HG03439 (cell line): ENCODE measurements around the gene C16orf89.
A peak's percentile ranks its signal among the peaks of the same experiment; 100 is the strongest.
"Not testable (repeated sequence)": the region's sequence is repeated elsewhere in the genome, so short reads cannot be mapped to it uniquely, and the experiment has no call there.

ENCODE experiments used
- ATAC-seq: cut with Tn5 transposase; IDR thresholded peaks from one replicate; pipeline ENCODE4 v1.9.1; 2021; ENCODE audit warnings: mild to moderate bottlenecking, moderate library complexity; ENCODE audit not compliant: unreplicated experiment

The C16orf89 gene

GRCh38 chr16:5084802-5085201 is 19.0 kb upstream of the C16orf89 start:
- ATAC-seq = not testable (repeated sequence)

DNA sequence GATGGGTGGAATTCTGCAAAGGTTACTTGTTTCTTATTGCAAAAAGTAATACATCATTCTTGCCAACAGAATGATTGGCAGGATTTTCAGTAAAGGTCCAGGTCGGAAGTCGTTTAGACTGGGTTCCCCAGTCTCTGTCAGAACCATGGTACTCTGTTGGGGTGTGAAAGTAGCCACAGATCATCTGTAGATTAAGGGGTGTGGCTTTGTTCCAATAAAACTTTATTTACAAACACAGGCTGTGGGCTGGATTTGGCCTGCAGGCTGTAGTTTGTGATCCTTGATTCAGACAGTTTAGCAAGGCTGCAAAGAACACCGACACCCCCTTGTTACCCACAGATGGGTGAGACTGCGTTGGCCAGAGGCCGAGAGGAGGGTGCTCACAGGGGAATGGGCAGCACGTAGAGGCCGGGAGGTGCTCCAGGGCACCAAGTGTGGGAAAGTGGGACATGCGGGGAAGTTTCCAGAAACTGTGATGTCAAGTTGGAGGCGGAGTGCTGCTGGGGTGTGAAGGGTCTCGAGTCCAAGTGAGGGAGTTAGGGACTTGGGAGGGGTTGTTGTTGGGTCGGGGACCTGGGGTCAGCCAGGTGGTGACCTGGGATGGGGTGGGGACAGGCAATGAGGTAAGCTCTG is 18.5 kb upstream of the C16orf89 start:
- not testable (repeated sequence) for ATAC-seq

DNA sequence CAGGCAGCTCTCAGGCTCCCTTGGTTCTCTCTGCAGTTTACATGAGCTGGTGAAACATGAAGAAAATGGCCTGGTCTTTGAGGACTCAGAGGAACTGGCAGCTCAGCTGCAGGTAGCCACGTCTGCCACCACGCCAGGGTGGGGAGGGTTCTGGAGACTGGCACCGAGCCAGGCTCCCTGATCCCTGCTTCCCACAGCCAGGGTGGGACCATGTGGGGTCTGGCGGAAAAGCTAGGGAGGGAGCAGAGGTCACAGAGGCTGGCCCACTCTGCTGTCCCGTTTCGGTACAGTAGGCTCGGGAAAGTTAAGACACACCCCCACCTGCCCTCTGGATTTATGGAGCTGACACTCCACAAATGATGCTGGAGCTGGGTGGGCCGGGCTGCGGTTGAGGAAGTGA is 17.9 kb upstream of the C16orf89 start:
- ATAC-seq = not testable (repeated sequence)

GRCh38 chr16:5080996-5081395 is 15.2 kb upstream of the C16orf89 start:
- ATAC-seq = not testable (repeated sequence)

GRCh38 chr16:5080461-5080860 is 14.7 kb upstream of the C16orf89 start:
- ATAC-seq = not testable (repeated sequence)

- no peak for ATAC-seq
Observed at GRCh38 chr16:5078626-5079025, 12.9 kb upstream of the C16orf89 start.

GRCh38 chr16:5077304-5077703 is 11.5 kb upstream of the C16orf89 start:
- no peak for ATAC-seq

- no peak for ATAC-seq
Observed at GRCh38 chr16:5075637-5076036, 9.9 kb upstream of the C16orf89 start.

GRCh38 chr16:5073771-5074170 is 8.0 kb upstream of the C16orf89 start:
- ATAC-seq = not testable (repeated sequence)

DNA sequence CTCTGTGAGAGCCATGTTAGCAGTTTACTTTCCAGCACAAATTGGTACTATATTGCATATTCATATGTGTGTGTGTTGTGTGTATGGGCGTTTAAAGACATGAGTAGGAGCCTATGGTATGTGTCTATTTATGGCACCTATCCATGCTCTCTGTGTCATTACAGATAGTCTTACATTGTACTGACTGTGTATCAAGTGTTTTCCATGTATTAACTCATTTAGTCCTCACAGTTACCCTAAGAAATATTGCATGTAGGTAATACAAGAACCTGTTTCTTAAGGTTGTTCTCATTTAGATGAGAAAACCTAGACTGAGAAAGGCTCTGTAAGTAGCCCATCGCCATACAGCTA is 7.5 kb upstream of the C16orf89 start:
- ATAC-seq = no peak

DNA sequence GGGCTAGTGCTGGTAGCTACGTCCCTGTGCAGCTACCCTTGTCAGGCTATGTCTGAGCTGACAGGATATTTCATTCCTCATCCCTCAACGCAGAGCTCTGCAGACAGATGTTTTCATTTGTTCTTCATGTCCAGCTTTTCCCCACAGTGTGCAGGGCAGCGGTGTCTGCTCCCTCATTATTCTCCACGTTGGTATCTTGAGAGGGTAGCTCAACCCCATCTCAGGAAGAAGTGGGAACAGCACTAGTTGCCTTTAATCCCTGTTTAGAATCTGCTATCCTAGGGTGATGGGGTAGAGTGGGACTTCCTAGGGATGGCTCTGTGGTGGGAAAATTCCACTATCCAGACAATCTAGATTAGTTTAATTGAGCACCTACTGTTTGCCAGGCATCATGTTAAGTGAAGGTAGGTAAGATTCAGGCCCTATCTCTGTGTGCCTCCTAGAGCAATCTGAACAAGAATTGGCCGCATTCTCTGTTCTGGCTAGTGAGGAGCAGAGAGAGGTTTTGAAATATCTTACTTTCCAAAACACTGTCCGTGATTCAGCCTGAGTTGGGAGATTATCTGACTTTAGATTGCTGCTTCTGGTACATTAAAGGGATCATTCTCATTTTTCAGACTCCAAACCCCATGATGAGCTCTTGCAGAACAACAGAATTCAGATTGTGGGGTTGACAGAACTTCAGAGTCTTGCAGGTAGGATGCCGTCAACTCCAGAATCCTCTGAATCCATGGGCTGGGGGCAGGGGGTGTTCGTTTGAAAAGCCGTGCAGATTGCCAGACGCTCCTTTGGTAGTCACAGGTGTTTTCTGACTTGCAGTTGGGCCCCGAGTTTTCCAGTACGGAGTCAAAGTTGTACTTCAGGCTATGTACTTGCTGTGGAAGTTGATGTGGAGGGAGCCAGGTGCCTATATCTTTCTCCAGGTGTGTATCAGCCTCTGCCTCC is 6.8 kb upstream of the C16orf89 start:
- no peak for ATAC-seq

DNA sequence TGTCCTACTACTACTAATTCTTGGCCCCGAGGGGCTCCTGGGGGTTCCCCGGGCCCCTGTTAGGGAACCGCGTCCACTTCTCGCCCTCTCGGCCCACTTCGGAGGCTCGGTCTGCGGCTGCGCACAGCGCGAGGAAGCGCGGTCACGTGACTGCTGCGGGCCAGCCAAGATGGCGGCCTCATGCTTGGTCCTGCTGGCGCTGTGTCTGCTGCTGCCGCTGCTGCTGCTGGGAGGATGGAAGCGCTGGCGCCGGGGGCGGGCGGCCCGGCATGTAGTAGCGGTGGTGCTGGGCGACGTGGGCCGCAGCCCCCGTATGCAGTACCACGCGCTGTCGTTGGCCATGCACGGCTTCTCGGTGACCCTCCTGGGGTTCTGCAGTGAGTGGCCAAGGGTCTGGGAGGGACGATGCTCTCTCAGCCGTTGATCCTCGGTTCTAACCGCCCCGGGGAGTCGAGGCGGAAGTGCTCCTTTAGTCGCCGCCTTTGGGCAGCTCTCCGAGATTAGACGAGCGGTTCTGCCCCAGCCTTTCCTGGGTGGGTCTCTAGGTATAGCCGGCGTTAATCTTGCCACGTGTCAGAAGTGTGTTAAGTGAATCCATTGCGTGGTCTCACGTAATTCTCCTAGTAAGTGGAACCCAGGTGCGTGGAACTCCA is 6.1 kb upstream of the C16orf89 start, which contains the start of gene ALG1:
TSS of gene ALG1 (plus strand) at position 163 of the 653 bp plus-strand sequence. CDS start at position 170, 7 bp downstream.
- ATAC-seq = peak; percentile 91

DNA sequence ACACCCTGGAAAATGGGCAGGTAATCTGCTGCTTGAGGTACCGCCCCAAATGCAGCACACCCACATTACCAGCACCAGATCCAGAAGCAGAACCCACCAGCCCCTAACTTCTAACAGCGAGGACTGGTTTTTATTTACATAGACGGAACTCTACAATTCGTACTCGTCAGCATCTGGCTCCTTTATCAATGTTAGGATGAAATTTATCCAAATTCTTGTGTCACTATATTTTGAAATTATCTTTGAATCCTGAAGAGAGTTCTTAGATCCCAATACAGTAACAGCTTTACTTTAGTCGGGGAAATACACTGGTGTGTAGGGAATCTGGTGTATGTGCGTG is 5.6 kb upstream of the C16orf89 start:
- ATAC-seq = no peak

GRCh38 chr16:5070431-5071186 is 4.9 kb upstream of the C16orf89 start:
- ATAC-seq = no peak

GRCh38 chr16:5069854-5070253 is 4.1 kb upstream of the C16orf89 start:
- no peak for ATAC-seq

DNA sequence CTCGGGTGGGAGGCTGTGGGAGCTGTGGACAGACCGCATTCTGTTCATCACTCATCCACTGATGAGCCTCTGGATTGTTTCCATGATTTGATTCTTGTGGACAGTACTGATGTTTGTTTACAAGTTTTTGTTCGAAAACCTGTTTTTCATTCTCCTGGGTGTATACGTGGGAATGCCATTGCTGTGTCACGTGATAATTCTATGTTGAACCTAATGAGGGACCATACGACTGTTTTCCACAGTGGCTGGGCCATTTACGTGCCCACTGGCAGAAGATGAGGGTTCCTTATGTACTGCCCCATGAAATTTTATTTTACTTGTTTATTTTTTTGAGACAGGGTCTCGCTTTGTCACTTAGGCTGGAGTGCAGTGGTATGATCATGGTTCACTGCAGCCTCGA is 3.3 kb upstream of the C16orf89 start:
- no peak for ATAC-seq

DNA sequence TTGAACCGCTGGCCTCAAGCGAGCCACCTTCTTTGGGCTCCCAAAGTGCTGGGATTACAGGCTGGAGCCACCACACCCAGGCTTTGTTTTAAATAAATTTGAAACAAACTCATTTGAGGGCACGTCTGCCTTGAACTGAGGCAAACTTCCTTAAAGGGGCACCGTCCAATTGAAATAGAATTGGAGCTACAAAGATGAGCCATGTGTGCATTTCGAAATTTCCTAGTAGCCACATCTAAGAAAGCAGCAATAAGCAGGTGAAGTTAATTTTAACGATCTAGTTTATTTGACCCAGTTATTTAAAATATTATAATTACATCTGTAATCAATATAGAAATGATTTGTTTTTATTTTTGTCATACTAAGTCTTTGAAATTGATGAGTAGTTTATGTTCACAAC is 755 bp upstream of the C16orf89 start:
- ATAC-seq = no peak

DNA sequence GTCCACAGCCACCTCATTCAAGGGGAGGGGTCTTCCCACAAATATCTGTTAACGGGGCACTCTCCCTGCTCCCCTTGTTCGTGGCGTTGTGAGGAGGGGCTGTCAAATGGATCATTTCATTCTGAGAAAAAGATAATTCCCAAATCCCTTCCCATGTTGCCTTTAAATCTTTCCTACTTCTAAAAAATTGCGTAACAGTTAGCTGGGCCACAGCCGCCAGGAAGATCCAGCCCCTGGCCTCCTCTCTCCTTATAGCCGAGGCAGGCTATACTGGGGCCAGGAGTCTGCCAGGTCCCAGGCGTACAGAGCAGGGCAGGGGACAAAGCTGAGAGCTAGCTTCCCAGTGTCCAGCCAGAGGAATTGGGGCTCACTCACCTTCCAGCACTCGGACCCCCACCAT is 430 bp downstream of the C16orf89 start:
- ATAC-seq = no peak

- ATAC-seq = no peak
Observed at GRCh38 chr16:5064915-5065314, 841 bp downstream of the C16orf89 start.

- ATAC-seq = no peak
Observed at GRCh38 chr16:5062790-5063765, 2.7 kb downstream of the C16orf89 start.
